NK-92 treated with Interleukin-12 subunit alpha and Interleukin-12 subunit beta, amount 100 ng/mL, for 24 hours (cell line): ENCODE measurements around the gene TPP1.

Experiments
- DNase-seq: peaks from one replicate; lab custom pipeline; 2025; lab: John Stamatoyannopoulos, UW

The TPP1 gene

DNA sequence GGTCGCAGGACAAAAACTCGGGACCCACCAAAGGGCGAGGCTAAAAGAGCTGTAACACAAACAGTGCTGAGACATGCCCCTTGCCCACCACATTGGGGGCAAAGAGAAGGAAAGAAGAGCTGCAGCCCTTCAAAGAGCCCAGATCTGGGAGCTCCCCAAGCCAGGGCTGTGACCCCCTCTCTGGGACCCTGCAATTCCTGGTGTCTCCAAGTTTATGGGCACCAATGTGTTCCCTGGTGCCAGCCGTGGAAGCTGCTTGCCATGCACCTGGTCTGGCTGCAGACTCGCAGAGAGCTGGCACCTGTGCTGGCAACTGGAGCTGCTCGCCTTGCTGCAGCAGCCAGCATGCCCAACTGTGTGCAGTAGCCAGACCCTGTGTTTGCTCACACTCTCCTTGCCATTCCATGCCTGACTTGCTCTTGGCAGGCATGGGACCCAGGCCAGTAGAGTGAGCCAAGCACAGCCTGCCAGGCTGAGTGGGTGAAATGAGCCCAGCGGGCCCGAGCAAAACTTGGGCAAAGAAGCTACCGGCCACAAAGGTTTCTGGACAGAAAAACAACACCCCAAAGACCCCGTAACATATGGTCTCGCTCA, 31.8 kb downstream of the TPP1 start:
- DNase-seq, result no peak

GRCh38 chr11:6586434-6587359, 32.5 kb downstream of the TPP1 start:
- DNase-seq, result no peak

- DNase-seq, result no peak
Measured at GRCh38 chr11:6584528-6584927, 34.7 kb downstream of the TPP1 start.

- DNase-seq, result no peak
Measured at GRCh38 chr11:6583584-6583983, 35.6 kb downstream of the TPP1 start.

GRCh38 chr11:6579681-6580080, 39.5 kb downstream of the TPP1 start:
- DNase-seq, result no peak

DNA sequence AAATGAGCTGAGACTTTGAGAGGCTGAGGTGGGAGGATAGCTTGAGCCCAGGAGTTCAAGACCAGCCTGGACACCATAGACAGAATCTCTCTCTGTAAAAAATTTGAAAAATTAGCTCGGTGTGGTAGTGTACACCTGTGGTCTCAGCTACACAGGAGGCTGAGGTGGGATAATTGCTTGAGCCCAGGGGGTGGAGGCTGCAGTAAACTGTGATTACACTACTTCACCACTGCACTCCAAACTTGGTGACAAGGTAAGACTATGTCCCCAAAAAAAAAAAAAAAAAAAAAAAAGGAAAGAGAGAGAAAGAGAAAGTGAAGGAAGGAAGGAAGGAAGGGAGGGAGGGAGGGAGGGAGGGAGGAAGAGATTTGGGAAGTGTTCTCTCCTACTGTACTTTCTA, 41.1 kb downstream of the TPP1 start:
- DNase-seq, result no peak

DNA sequence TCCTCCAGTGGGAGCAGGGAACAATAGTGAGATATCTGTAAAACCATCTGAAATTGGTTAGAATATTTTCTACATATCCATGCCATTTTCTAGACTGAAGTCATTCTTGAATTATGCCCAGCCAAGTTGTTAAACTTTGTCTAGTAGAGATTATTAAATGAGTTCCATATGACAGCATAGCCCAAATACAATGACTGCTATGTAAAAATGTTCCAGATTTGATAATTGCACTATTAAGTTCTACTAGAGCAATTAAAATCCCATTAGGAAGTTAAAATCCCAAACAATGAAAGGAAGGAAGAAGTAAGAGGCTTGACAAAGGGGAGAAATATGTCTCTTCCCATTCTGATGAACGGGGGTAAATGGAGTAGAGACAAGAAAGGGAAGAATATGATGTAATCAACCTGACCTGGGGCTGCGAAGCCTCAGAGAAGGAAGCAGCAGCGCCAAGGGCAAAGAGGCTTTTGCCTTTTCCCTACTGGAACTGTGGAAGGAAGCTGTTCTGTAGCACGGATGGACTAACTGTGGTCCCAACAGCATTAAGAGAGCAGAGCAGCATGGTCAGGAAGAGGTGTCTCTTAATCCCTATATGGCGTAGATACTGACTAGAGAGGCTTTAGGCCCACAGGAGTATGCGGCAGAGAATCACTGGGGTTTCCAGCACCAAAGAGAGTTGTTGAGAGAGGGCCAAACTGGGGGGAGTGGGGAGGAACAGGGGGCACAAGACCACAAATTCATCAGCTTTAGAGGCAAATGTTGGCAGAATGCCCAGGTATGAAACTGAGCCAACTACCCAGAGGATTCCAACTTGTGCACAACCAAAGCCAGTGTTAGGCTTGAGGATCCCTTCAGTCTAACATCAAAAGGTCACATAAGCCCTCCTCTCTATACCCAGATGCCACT, 42.5 kb downstream of the TPP1 start:
- no peak for DNase-seq

- no peak for DNase-seq
Measured at GRCh38 chr11:6574816-6575715, 44.2 kb downstream of the TPP1 start.

DNA sequence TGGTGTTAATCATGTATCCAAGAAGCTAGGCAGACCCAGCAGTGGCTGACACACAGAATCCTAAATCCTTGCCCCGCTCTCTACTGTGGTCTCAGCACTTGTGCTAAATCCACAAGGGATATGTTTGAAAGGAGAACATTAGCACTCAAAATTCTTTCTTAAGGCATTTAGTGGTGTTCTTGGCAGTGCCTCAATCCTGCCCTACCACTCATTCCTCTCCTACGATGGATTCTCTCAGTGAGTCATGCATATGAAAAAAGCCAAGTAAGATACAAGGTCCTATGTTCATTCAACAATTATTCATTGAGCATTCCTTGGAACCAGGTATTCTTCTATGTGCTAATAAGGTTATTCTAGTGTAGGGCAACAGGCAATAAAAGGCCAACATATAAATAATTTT, 47.0 kb downstream of the TPP1 start:
- no peak for DNase-seq

DNA sequence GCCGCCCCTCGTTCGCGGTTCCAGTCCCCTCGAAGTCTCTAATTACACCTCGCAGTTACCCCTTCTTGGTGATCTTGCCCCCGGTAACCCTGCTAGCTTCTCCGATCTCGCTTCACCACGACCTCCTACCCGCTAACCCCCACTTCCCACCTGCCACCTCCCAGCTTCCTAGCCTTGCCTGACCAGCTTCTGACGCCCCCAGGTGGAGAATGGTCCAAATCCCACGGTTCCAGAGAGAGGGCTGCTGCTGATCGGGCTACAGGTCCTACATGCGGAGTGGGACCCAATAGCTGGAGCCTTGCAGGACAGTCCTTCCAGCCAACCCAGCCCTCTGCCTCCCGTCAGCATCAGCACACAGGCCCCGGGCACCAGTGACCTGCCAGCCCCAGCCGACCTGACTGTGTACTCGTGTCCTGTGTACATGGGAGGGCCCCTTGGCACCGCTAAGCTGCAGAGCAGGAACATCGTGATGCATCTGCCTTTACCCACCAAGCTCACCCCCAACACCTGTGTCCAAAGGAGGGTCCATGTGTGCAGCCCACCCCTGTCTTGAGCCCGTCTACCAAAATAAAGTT, 47.7 kb downstream of the TPP1 start:
- DNase-seq, result no peak

GRCh38 chr11:6570691-6571427, 48.4 kb downstream of the TPP1 start:
- DNase-seq, result no peak

- no peak for DNase-seq
Measured at GRCh38 chr11:6569706-6570105, 49.5 kb downstream of the TPP1 start.

DNA sequence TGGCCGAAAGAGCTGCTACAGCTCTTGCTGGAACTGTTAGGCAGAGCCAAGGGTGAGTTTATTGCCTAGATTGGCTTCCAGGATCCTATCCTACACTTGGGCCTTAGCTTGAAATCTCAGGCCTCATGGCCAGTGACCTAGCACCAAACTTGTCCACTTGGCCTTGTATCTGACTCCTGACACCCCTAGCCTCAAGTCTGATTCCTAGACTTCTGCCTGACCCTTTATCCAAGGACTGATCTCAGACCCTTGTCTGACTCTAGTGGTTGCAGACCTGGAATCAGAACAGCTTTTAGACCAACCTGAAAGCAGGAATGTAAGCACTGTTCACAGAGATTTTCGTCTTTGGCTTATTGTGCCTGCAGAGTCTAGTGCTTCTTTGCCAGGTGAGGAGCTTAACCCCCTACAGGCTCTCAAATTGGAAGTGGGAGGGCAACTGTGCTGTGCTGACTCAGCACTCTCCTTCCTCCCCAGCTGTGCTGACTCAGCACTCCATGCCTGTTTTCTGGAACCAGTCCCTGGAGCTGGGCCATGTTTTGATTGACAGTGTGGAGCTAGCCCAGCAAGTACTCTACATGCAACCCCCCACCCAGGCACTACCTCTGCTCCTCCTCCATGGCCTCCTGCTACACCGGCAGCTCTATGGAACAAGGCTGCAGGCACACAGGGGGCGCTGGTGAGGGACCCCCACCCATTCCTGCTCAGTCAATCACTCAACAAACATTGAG, 50.9 kb downstream of the TPP1 start:
- no peak for DNase-seq

- DNase-seq, result no peak
Measured at GRCh38 chr11:6567371-6567745, 51.9 kb downstream of the TPP1 start.

DNA sequence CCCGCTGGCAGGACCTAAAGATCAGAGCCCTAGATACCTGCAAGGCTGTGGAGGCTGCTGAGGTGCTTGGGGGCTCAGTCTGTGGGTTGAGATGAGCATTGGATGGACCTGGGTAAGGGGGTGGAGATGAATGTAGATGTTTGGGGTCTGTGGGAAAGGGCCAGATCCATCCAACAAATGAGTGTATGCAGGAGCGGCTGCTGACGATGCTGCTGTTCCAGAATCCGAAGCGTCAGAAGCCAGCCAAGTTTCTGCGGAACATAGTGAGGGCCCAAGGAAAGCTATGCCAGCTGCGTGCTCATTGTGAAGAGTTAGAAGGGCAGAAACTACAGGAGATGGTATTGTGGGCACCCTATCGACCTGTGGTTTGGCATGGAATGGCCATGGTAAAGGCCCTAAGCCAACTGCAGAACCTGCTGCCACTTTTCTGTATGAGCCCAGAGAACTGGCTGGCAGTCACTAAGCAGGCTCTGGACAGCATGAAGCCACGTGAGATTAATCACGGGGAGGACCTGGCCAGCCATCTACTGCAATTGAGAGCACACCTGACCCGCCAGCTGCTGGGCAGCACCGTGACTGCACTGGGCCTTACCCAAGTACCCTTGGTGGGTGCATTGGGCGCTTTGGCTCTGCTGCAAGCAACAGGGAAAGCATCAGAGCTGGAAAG, 52.4 kb downstream of the TPP1 start:
- DNase-seq, result no peak

DNA sequence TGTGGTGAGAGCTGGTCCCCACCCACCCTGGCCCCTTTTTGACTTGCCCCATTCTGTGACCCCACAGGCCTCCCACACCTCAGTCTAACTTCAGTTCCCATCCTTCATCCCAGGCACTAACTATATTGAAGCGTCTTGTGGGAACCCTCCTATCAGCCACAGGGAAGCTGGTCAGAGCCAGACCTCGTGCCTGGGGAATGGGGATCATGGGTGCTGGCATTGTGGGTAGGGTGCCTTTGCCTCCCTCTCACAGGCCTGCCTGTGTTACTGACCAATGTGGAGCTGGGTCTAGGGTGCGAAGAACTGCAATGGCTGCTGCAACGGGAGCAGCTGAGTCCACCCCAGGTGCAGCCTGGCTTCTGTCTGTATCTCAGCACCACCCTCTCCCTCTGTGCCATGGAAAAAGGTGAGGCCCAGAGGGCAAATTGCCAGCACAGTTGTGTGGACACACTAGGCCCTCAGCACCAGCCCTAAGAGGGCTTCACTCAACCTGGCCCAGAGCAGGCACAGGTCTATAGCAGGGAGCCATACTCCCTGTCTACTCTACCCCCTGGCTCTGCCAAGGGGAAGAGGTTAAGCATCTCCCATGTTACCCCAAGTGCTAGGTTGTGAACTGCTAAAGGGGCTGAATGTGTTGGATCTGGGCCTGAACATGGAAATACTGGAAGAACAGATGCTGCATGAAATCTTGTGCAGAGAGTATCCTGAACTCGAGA, 53.1 kb downstream of the TPP1 start:
- no peak for DNase-seq

DNA sequence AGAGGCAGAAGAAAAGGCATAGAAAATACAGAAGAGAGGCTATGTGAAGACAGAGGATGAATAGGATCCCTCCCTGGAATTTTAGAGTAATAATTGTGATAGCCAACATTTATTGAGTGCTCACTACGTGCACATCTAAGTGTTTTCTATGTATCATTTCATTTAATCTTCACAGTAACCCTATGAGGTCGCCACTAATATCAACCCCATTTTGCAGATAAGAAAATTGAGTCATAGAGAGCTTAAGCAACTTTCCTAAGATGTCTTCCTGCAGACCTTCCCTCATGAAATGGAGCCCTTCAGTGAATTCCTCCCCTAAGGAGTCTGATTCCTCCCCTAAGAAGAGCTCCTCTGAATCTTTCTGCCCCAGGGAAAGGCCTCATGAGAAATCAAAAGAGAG, 53.9 kb downstream of the TPP1 start:
- no peak for DNase-seq

- no peak for DNase-seq
Measured at GRCh38 chr11:6563667-6564066, 55.6 kb downstream of the TPP1 start.
